ENCODE results near the gene GSTA5. TPM values are rescaled to one million over a fixed set of nuclear protein-coding genes. Genes with fewer than 3 reads are reported as not detected.

The GSTA5 gene
- total RNA-seq, 1 donor from 2014 or later, result not detected

- no peak for DNase-seq (ENCODE audit: extremely low spot score in 2 of 2)
- Histone ChIP-seq H3K4me3 (peak overlapping the region; percentile 41 to 56), H3K4me1 (peaks cover 6% of the 10 kb centered on the region), H3K36me3 (no peaks in the 10 kb centered on the region), H3K27ac (peak overlapping the region; percentile 73), H3K9me3 (no peaks in the 10 kb centered on the region), H3K27me3 (no peaks in the 10 kb centered on the region)
- TF ChIP-seq POLR2AphosphoS5 (IDR thresholded peaks at IDR 0.05; ENCODE audit: insufficient read depth in 1 of 2, low read depth in 1 of 2), result no peak
- no peak for TF ChIP-seq POLR2A (IDR thresholded peaks at IDR 0.05)
- intact Hi-C loops (cut with DNase I), result no loop called here
These were observed 41.0 kb upstream of the GSTA5 start for GRCh38 chr6:52881662-52881995.

GRCh38 chr6:52877786-52878185, 37.2 kb upstream of the GSTA5 start:
- intact Hi-C loops (cut with DNase I), result no loop called here
- no peak overlapping the region for H3K27ac ChIP-seq
- no peak for DNase-seq (ENCODE audit: extremely low spot score in 2 of 2)
- no peaks in the 10 kb centered on the region for H3K36me3 ChIP-seq
- TF ChIP-seq POLR2A (IDR thresholded peaks at IDR 0.05), result no peak
- TF ChIP-seq POLR2AphosphoS5 (IDR thresholded peaks at IDR 0.05; ENCODE audit: insufficient read depth in 1 of 2, low read depth in 1 of 2), result no peak
- no peak for TF ChIP-seq CTCF (IDR thresholded peaks at IDR 0.05)
- no peaks in the 10 kb centered on the region for H3K9me3 ChIP-seq
- H3K4me1 ChIP-seq, result peaks cover 6% of the 10 kb centered on the region
- no peaks in the 10 kb centered on the region for H3K27me3 ChIP-seq
- no peak overlapping the region for H3K4me3 ChIP-seq

- no peaks in the 10 kb centered on the region for H3K9me3 ChIP-seq
- intact Hi-C loops (cut with DNase I), result no loop called here
- H3K36me3 ChIP-seq, result no peaks in the 10 kb centered on the region
- H3K27me3 ChIP-seq, result no peaks in the 10 kb centered on the region
- peaks cover 6% of the 10 kb centered on the region for H3K4me1 ChIP-seq
- H3K27ac ChIP-seq, result no peak overlapping the region
- DNase-seq (ENCODE audit: extremely low spot score in 2 of 2), result no peak
- H3K4me3 ChIP-seq, result no peak overlapping the region
- TF ChIP-seq POLR2A (IDR thresholded peaks at IDR 0.05), result no peak
- no peak for TF ChIP-seq POLR2AphosphoS5 (IDR thresholded peaks at IDR 0.05; ENCODE audit: insufficient read depth in 1 of 2, low read depth in 1 of 2)
- TF ChIP-seq CTCF (IDR thresholded peaks at IDR 0.05), result no peak
These were observed 36.6 kb upstream of the GSTA5 start for GRCh38 chr6:52877168-52877567.

- H3K4me3 ChIP-seq, result no peak overlapping the region
- no peaks in the 10 kb centered on the region for H3K27me3 ChIP-seq
- intact Hi-C loops (cut with DNase I), result no loop called here
- H3K4me1 ChIP-seq, result no peaks in the 10 kb centered on the region
- no peaks in the 10 kb centered on the region for H3K9me3 ChIP-seq
- no peaks in the 10 kb centered on the region for H3K36me3 ChIP-seq
- no peak for DNase-seq (ENCODE audit: extremely low spot score in 2 of 2)
- H3K27ac ChIP-seq, result no peak overlapping the region
- no peak for TF ChIP-seq CTCF (IDR thresholded peaks at IDR 0.05)
- TF ChIP-seq POLR2A (IDR thresholded peaks at IDR 0.05), result no peak
- TF ChIP-seq POLR2AphosphoS5 (IDR thresholded peaks at IDR 0.05; ENCODE audit: insufficient read depth in 1 of 2, low read depth in 1 of 2), result no peak
These were observed 35.6 kb upstream of the GSTA5 start for GRCh38 chr6:52876056-52876787.

GRCh38 chr6:52872031-52872430, 31.4 kb upstream of the GSTA5 start:
- Histone ChIP-seq H3K27ac (no peak overlapping the region), H3K9me3 (no peaks in the 10 kb centered on the region), H3K36me3 (no peaks in the 10 kb centered on the region), H3K4me3 (no peak overlapping the region), H3K4me1 (no peaks in the 10 kb centered on the region), H3K27me3 (no peaks in the 10 kb centered on the region)
- DNase-seq (ENCODE audit: extremely low spot score in 2 of 2), result no peak
- intact Hi-C loops (cut with DNase I), result no loop called here
- TF ChIP-seq CTCF (IDR thresholded peaks at IDR 0.05), result no peak
- no peak for TF ChIP-seq POLR2A (IDR thresholded peaks at IDR 0.05)
- TF ChIP-seq POLR2AphosphoS5 (IDR thresholded peaks at IDR 0.05; ENCODE audit: insufficient read depth in 1 of 2, low read depth in 1 of 2), result no peak

Measured in vagina (tissue), 2 donors.